Subcutaneous adipose tissue (tissue), 4 donors: ENCODE results near the gene EPB42. TPM values are rescaled to one million over a fixed set of nuclear protein-coding genes. Genes with fewer than 3 reads are reported as not detected.

ENCODE experiments used
- small RNA-seq: library from RNA; depleted of rRNA; stranded (forward); fragments of <200 nt; gene quantifications from one replicate; pipeline ENCODE3, GENCODE V24; 2016
- total RNA-seq, 4 donors: library from RNA; depleted of rRNA; stranded (reverse); fragments of >200 nt; gene quantifications; one replicate each; pipeline ENCODE4 v1.1.0, GENCODE V29; 2016
- TF ChIP-seq, protein P1 (sequence below): fragments of 450-650 bp; IDR thresholded peaks from one replicate; pipeline ENCODE4 v1.5.1; 2016; ENCODE audit warnings: low read depth, mild to moderate bottlenecking, control low read depth, antibody characterized with exemption, moderate library complexity

The EPB42 gene
- total RNA-seq, 4 donors from 2014 or later, result 1.5 to 11.1 (median 2.2) TPM

DNA sequence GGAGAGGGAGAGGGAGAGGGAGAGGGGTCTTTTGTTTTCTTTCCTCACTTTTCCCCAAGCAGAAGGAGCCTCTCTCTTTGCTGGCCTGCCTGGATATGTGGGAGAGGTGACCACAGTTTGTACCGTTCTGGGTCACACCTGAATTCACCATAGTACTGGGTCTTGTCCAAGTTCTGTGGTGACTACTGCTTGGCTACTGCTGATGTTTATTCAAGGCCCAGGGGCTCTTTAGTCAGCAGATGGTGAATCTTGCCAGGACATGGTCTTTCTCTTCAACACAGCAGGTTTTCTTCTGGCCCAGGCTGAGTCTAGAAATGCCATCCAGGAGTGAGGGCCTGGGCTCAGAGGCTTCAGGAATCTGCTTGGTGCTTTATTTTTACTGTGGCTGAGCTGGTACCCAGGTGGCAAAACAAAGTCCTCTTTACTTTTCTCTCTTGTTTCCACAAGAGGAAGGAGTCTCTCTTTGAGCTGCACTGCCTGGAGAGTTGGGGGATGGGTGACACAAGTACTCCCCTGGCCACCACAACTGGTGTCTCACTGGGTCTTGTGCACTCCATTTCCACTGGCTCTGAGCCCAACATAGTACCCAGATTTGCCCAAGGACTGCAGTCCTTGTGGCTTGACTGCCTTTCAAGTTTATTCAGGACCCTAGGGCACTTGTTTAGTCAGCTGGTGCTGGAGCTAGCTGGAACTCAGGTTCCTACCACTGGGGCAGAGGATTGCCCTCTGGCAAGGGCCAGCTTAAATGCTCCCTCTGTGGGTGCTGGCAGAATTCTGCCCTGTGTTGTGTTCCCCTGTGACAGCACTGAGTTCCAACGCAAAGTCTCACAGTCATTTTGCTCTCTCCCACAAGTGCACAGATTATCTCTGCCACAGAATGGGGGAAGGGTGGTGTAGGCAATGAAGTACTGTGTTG, 52.4 kb downstream of the EPB42 start:
- TF ChIP-seq, protein P1, sequence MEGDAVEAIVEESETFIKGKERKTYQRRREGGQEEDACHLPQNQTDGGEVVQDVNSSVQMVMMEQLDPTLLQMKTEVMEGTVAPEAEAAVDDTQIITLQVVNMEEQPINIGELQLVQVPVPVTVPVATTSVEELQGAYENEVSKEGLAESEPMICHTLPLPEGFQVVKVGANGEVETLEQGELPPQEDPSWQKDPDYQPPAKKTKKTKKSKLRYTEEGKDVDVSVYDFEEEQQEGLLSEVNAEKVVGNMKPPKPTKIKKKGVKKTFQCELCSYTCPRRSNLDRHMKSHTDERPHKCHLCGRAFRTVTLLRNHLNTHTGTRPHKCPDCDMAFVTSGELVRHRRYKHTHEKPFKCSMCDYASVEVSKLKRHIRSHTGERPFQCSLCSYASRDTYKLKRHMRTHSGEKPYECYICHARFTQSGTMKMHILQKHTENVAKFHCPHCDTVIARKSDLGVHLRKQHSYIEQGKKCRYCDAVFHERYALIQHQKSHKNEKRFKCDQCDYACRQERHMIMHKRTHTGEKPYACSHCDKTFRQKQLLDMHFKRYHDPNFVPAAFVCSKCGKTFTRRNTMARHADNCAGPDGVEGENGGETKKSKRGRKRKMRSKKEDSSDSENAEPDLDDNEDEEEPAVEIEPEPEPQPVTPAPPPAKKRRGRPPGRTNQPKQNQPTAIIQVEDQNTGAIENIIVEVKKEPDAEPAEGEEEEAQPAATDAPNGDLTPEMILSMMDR, result no peak

DNA sequence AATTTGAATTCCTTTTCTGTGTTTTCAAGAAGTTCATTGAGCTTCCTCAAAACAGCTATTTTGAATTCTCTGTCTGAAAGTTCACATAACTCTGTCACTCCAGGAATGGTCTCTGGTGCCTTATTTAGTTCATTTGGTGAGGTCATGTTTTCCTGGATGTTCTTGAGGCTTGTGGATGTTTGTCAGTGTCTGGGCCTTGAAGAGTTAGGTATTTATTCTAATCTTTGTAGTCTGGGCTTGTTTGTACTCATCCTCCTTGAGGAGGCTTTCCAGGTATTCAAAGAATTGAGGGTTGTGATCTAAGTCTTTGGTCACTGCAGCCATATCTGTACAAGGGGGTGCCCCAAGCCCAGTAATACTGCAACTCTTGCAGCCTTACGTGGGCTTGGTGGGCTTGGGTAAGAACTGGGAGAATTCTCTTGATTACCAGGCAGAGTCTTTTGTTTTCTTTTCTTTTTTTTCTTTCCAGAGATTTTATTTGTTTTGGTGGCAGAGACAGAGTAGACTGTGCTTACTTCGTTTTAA, 55.0 kb downstream of the EPB42 start:
- TF ChIP-seq, protein P1, result no peak

DNA sequence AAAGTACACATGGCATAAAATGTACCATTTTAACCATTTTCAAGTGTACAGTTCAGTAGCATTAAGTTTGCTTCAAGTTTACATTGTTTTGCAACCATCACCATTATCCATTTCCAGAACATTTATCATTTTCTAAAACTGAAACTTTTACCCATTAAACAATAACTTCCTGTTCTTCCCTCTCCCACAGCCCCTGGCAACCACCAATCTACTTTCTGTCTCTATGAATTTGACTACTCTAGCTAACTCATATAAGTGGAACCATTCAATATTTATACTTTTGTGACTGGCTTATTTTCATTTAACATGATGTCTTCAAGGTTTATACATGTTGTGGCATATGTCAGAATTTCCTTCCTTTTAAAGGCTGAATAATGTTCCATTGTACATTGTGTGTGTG, 67.5 kb downstream of the EPB42 start:
- TF ChIP-seq, protein P1, result no peak

DNA sequence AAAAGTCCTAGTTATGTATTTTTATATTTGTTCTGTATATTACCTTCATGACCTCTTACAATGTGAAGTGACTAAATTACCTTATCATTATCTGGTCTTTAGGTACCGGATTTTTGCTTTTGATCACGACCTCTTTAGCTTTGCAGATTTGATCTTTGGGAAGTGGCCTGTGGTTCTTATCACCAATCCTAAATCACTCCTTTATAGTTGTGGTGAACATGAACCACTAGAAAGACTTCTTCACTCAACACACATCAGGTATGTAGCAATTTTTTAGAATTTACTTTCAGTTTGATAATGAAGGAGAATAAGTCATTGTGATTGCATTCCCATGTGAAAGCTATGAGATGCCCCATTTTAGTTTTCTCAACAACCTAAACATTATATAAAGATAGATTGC, 69.1 kb downstream of the EPB42 start:
- TF ChIP-seq, protein P1, result no peak

DNA sequence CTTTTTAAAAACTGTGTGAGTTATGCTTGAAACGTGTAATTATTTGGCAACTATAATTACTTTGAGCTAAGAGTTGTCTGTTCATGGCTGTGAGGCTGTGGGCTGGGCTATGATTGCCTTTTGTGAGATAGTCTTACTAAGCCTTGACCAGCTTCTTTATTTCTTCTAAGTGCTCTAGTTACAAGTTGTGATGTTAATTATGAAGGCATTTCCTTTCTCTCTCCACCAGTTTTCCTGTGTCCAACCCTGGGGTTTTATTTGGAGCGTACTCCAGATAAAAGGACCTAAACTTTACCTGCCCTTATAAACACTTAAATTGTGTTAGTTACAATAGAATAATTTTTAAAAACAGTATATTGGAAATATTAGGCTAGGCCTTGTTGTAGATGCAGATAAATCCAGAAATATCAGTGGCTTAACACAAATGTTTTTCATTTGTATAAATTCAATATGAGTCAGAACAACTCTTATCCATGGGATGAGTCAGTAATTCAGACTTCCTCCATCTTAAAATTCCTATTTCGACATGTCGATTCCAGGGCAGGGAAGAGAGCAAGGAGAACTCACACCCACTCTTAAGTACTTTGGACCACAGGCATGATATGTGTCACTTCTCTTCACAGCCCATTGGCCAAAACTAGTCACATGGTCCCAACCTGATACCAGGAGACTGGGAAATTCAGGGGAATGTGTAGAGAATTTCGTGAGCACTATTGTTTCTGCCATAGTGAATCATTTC, 70.5 kb downstream of the EPB42 start:
- TF ChIP-seq, protein P1, result no peak

Small RNA genes within 50 kb of the gene (small RNA-seq; reads per million reads assigned to genes)
- 0.49 reads per million for gene RF00019

Other genes with a start within 250 kb of the EPB42 start
- gene UBR1, start 115.0 kb downstream of the EPB42 start, total RNA-seq, result 10 to 100 TPM; 32.6 to 57.4 (median 39.3) TPM
- 10 to 100 TPM; 28.7 to 39.4 (median 37.1) TPM for gene TMEM62, start 87.4 kb downstream of the EPB42 start, total RNA-seq
- gene CCNDBP1, start 35.6 kb downstream of the EPB42 start, total RNA-seq, result 100 to 1,000 TPM; 121 to 201 (median 130) TPM
- 1 to 10 TPM in 2 of 4 donors, under 1 TPM in 1, not detected in 1; 0.22 to 4.7 (median 1.0) TPM for gene TGM5, start 45.9 kb upstream of the EPB42 start, total RNA-seq
- not detected for gene TGM7, start 81.2 kb upstream of the EPB42 start, total RNA-seq
- gene LCMT2, start 109.6 kb upstream of the EPB42 start, total RNA-seq, result 1 to 10 TPM; 2.8 to 5.5 (median 3.2) TPM
- gene ZSCAN29, start 150.0 kb upstream of the EPB42 start, total RNA-seq, result 10 to 100 TPM; 13.6 to 20.7 (median 19.7) TPM
- 10 to 100 TPM; 10.8 to 14.0 (median 12.1) TPM for gene TUBGCP4, start 150.1 kb upstream of the EPB42 start, total RNA-seq